Activated T-cell treated with anti-CD3 and anti-CD28 coated beads, Interleukin-2, amount 50 U/mL, for 48 hours (primary cell): ENCODE data around the gene MKRN1.
"Not testable (repeated sequence)": the region's sequence is repeated elsewhere in the genome, so short reads cannot be mapped to it uniquely, and the experiment has no call there.

ENCODE experiments used
- DNase-seq, 2 experiments: peaks; one replicate each; pipeline ENCODE4 v3.0.0-alpha.2; 2020

The MKRN1 gene, protein sequence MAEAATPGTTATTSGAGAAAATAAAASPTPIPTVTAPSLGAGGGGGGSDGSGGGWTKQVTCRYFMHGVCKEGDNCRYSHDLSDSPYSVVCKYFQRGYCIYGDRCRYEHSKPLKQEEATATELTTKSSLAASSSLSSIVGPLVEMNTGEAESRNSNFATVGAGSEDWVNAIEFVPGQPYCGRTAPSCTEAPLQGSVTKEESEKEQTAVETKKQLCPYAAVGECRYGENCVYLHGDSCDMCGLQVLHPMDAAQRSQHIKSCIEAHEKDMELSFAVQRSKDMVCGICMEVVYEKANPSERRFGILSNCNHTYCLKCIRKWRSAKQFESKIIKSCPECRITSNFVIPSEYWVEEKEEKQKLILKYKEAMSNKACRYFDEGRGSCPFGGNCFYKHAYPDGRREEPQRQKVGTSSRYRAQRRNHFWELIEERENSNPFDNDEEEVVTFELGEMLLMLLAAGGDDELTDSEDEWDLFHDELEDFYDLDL

DNA sequence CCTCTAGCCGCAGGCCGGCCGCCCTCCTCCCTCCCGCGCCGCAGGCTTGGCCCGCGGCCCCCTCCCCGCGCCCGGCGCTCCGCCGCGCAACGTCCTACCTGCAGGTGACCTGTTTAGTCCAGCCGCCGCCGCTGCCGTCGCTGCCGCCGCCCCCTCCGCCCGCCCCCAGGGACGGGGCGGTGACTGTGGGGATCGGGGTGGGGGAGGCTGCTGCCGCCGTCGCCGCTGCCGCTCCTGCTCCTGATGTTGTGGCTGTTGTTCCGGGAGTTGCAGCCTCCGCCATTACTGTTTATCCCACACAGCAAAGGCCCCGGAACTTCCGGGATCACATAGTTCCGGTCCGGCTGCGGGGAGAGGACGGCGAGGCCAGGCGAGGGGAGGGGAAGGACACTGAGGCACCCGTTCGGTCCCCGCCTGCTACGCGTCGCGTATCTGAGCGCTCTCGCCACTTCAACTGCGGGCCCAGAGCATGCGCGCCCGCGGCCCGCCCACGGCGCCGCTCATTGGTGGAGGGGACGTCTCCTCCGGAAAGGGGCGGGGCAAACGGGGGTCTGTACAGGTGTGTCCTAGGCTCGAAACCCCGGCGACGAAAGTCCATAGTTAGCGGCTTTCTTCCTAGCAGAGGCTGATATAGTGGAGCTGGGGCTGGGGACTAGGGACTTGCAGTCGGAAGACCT is at the start of gene MKRN1:
MKRN1 (minus strand) TSS at position 444 of the 677 bp plus-strand sequence; CDS start at position 283, 161 bp downstream.
- peak; percentile 95 for DNase-seq

DNA sequence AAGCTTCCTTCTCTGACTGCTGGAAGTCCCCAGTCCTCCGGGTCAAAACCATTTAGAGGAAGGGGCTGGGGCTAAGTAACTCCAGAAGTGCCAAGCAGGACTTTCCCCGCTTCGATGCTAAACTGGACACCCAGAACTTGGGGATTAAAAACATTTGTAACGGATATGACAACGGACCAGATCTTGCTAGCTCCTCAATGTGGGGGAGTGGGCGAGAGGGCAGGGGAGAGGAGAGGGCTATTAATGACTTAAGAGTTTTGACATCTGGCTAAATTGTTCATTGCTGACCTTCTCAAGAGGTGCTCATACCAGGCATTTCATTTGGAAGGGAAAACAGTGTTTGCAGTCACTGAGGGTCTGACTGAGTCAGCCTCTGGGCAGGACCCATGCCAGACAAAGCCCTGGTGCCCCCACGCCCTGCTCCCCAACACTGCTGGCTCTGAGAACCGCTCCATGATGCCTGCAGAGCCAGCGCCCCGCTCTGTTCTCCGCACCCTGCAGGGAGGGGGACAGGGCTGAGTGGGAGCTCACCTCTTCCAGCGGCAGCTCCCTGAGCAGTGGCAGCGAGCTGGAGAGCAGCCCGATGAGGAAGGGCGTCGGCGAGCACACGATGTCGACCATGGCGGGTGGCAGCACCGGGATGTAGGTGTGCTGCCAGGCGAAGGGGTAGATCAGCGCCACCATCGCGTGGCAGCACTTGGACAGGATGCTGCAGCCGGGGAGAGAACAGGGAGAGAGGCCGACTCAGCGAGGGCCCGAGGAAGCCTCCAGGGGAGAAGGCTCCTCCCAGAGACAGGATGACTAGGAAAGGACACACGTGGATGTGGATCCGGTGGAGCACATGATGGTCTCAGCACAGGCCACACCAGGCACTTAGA is 47.7 kb upstream of the MKRN1 start:
- DNase-seq = no peak

DNA sequence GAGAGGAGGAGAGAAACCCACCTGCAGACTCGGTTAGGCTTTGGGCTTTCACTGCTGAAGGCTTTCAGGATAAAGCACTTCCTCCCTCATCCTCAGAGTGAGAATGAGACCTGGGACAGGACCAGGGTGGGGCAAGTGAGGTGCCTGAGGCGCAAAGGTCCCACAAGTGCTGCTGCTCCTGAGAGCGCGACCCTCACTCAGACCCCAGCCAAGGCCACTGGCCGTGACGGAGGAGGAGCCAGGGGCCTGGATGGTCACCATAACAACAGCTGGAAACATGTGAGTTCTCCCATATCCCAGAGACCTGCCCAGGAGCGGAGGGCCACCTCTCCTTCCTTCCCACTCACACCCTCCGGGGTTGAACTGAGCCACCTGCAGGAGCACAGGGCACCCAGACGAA is 46.9 kb upstream of the MKRN1 start:
- DNase-seq = no peak

DNA sequence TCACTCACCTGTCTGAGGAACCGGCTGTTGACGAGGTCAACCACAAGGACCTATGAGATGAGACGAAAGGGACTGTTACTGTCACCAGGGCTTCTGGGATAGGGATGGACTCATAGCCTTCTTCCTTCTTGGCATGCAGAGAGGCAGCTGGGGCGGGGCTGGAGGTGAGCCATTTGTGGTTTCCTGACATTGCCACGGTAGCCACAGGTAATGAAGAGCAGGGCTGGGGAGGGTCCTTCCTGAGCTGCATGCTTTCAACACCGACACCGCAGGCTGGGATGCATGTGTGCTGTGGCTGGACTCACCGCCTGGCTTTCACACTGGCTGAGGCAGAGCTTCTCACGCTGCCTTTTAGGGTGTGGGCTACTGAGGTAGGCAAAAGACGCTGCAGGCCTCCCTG is 46.4 kb upstream of the MKRN1 start:
- DNase-seq = peak; percentile 51 to 63

DNA sequence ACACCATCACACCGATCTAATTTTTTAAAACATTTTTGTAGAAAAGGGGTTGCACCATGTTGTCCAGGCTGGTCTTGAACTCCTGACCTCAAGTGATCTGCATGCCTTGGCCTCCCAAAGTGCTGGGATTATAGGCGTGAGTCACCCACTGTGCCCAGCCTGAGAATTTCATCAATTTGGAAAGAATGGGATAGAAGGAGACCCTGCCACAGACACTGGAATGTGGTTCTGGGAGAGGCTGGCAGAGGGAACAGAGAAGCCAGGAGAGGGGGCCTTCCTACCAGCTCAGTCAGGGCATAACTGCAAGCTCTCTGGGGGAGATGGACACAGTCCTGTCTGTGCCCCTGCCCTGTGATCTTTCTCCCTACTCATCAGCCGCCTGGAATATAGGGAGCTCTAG is 42.1 kb upstream of the MKRN1 start:
- no peak for DNase-seq

DNA sequence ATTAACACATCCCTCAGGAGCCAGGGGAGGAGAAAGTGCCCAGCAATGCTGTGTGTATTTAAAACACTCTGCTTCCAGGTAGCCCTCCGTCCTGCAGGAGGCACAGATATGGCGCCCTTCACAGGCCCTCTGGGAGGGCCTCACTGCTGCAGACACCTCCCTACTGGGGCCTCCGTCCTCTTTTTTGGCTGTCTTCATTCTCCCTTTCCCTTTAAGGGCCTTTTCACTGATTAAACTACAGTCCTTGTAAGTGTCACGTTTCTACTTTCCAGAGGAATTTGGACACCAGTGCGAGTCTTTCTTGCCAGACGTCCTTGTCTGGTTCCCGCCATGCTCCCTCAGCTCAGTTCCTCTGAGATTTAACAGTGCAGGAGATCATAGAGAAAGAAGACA is 39.7 kb upstream of the MKRN1 start:
- DNase-seq = no peak

DNA sequence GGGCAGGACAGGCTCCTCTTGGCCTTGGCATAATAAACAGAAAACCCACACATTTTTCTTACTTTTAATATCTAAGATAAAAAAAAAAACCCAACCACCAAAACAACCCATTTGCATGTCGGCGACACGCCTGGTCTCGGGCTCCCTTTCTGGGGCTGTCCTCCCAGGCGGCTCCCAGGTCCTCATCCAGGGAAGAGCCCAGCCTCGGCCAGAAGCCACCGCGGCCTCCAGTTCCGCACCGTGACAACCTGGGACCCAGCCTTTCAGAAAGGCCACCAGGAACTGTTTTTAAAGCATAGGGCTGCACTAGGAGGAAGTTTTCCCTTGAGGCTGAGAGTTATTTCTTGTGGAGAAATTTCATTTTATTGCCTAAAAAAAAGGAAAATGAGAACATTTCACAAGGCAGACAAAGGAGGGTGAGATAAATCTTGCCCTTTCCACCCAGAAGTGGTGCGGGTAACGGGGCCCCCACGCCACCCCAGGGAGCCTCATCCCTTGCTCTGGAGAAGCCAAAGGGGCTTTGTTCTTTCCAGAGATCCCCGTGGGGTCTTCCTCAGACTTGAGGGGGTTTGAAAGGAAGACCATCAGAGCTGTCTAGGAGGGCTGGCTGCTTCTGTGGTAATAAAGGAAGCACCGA is 39.2 kb upstream of the MKRN1 start:
- no peak for DNase-seq

DNA sequence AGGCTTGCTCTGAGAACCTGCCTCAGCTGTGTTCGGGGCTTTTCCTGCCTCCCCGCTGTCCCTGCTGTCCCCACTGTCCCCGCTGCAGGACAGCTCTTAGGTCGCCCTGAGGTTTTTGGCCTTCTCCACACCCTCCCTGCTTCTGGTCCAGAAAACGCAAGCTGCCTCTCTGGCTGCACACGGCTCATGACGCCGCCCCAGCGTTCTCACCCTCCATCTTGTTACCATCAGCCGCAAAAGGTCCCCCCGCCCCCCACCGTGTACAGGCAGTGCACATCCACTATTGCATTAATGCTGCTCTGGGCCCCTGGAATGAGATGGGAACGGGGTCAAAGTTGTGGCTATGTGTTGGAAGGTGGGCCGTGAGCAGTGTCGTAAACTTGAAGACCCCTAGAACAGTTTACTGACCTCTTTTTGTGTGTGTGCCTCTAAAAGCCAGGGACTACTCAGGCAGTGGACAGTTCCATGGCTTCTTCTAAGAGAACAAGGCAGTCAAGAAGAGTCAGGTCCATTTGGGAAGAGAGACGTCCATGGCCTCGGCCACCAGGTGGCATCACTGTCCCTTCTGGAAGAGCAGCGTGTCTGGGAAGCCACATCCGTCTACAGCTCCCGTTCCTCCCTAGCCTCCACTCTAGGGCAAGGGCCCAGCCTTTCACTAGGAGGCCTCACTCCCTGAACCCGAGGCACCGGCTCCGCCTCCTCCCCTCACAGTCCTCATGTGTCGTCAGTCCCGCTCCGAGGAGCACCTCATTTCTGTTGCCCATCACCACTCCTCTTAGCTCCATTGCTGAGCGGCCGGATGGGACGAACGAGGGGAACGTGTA is 38.5 kb upstream of the MKRN1 start:
- peak; percentile 83 to 84 for DNase-seq

DNA sequence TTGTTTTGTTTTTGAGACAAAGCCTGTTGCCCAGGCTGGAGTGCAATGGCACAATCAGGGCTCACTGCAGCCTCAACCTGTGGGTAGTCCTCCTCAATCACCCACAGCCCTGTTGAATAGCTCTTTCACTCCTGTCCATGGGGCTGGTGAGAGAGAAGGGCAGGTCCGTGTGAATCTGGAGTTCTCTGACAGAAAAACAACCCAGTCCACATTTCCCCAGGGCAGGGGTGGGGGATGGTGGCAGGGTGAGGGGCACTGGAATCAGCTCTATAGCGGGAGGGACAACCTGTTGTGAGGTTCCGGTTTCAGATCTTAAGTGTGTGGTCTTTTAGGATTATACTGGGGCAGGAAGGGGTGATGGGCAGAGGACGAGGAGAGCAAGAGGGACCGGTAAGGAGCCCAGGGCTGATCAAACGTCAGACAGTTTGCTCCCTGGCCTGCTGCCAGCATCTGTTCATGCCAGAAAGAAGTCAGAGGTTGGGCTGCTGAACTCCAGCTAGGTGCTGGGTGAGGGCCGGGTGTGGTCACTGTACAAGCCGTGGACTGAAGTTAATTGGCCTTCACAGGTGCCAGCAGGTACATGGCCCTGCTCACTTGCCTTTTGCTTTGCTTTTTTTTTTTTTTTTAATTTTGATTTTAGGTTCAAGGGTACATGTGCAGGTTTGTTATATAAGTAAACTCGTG is 33.2 kb upstream of the MKRN1 start:
- DNase-seq = no peak

DNA sequence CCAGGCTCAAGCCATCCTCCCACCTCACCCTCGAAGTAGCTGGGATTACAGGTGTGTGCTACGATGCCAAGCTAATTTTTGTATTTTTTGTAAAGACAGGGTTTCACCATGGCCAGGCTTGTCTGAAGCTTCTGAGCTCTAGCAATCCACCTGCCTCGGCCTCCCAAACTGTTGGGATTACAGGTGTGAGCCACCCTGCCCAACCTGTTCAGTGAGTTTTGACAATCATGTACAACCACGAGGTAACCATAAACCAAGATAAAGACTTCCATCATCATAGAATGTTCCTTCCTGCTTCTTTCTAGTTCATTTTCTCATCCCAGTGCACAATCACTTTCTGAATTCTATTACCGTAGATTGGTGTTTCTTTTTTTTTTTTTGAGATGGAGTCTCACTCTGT is 30.5 kb upstream of the MKRN1 start:
- no peak for DNase-seq

DNA sequence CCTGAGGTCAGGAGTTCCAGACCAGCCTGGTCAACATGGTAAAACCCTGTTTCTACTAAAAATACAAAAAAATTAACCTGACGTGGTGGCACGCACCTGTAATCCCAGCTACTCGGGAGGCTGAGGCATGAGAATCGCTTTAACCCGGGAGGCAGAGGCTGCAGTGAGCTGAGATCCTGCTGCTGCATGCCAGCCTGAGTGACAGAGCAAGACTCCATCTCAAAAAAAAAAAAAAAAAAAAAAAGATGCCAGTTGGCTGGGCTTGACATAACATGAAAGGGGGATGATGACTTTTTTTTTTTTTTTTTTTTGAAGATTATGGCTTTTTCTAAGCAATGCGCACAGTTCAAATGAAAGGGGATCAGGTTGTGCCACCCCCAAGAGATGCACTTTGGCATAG is 28.3 kb upstream of the MKRN1 start:
- not testable (repeated sequence) for DNase-seq

DNA sequence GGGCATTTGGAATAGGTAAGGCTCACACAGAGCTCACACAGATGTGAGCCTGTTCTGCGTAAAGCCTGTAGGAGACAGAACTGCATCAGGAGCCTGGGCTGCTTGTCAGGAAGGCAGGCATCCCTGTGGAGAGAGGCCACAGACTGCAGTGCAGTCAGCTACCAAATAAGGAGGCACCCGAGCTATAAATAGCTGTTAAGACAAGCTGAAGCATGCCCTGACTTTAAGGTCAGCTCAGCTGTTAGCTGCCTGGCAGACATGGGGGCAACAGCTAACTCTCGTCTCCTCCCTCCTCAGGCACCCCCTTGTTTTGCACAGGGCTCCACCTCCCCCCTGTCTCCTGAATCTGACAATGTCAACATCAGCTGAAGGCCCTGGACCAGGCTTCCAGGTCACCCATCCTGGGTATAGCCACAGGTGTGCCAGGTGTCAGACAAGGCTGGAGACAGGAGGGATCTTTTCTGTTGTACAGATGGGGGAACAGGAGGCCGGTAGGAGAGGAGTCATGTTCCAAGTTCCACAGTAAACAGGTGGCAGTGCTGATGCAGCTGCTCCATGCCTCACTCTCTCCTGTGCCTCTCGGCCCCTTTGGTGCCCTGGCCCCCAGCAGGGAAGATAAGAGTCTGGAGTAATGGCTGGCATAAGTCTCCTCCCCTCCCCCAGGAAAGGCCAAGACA is 27.6 kb upstream of the MKRN1 start:
- DNase-seq = no peak

DNA sequence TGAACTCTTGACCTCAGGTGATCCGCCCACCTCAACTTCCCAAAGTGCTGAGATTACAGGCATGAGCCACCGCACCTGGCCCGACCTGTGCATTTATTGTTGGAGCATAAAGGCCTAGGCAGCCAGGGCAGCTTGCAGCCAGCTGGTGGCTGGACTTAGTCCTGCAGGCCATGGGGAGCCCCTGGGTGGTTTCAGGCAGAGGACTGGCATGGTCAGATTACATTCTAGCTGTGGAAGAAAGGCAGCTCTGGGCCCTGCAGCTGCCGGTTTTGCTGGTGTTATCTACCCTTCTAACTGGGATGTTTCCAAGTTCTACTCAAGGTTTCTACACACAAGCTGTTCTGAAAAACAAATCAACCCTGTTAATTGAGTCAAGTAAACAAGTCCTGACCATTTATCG is 22.7 kb upstream of the MKRN1 start:
- DNase-seq = no peak

DNA sequence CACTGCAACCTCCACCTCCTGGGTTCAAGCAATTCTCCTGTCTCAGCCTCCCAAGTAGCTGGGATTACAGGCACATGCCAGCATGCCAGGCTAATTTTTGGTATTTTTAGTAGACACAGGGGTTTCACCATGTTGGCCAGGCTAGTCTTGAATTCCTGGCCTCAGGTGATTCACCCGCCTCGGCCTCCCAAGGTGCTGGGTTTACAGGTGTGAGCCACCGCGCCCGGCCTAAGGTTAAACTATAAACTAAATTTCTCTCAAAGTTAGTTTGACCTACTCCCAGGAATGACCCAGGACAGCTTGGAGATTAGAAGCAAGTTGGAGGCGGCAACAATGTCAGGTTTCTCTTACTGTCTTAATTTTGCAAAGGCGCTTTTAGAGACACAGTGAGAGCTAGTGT is 18.5 kb upstream of the MKRN1 start:
- DNase-seq = not testable (repeated sequence)

DNA sequence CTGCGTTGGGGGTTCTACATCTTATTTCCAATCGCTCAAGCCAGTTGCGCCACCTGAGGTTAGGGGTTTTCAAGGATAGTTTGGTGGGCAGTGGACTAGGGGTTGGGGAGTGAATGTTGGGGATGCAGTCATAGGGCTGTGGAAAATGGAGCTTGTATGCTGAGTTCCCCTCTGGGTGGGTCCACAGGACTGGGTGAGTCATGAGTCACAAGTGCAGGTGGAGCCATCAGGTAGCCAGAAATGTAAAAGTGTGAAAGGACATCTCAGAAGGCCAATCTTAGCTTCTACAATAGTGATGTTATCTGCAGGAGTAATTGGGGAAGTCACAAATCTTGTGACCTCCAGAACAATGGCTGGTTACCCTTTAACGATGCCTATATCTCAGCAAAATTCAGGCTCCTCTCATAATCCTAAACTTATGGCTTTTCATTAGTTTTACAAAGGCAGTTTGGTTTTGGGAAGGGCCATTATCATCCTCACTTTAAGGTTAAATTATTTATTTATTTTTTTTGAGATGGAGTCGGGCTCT is 18.0 kb upstream of the MKRN1 start:
- no peak for DNase-seq

DNA sequence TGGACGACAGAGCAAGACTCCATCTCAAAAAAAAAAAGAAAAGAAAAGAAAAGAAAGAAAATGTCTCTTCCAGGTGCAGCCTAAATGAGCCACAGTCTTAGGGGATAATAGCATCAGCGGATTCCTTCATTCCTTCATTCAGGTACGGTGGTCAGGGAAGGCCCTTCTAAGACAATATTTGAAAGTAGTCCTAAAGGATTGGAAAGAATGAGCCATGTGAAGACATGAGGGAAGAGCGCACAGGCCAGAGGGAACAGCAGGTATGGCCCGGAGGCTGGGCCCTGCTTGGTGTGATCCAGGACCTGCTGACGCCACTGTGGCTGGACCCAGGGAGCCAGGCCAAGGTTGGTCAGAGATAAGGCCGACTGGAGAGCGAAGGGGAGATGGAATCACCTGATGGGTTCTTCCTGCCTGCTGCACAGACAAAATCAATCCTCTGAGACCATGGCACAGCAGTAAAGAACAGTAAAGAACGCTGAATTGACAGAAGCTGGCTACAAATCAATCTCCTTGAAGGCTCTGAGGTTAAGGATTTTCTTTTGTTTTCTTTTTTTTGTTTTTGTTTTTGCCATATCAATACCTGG is 16.3 kb upstream of the MKRN1 start:
- DNase-seq = no peak

DNA sequence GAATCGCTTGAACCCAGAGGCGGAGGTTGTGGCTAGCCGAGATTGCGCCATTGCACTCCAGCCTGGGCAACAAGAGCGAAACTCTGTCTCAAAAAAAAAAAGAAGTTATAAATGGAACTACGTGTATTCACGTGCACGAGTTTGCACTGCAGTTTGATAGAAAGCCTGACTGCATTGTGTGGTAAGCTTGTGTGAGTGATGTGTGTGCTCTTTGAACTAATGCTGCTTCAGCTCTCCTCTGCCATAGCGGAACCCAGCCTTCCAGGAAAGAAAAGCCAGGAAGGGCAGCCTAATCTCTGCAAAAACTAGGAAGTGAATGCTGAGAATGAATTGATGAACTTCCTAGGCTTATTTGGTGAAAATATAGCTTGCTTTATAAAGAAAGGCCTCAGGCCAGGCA is 15.6 kb upstream of the MKRN1 start:
- DNase-seq = no peak

DNA sequence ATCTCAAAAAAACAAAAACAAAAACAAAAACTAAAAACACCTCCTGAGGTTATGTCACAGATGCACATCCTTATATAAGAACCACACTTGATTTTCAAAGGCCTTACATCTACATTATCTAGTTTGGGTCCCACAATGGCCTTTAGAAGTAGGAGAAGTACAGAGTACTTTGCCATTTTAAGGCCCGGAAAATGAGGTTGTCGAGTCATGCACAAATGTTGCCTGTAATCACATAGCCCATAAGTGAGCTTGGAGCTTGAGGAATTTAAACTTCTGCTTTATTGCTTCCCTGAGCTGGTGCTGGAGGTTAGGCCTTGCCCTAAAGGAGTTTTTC is 9.7 kb upstream of the MKRN1 start:
- no peak for DNase-seq

DNA sequence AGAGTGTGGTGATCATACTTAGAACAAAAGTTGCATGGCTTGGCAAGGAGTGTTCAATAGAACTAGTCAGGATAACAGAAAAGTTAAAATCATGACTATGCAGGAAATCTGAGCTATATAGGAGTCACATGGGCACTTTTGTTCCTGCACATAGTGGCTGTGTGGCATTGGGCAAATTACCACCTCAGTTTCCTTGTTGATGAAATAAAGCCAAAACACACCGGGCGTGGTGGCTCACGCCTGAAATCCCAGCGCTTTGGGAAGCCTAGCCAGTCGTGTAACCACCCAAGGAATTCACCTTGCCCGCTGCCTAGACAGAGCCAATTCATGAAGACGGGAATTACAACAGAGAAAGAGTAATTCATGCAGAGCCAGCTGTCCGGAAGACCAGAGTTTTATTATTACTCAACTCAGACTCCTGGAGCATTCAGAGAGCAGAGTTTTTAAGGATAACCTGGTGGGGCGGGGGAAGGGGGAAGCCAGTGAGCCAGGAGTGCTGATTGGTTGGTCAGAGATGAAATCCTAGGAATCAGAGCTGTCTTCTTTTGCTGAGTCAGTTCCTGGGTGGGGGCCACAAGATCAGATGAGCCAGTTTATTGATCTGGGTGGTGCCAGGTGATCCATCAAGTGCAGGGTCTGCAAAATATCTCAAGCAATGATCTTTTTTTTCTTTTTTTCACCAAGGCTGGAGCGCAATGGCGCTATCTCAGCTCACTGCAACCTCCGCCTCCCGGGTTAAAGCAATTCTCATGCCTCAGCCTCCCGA is 6.4 kb upstream of the MKRN1 start:
- no peak for DNase-seq
